Islet of Langerhans (tissue), 1 donor: ENCODE measurements around the gene CCDC106.

ENCODE experiments used
- FAIRE-seq: peaks from one replicate; lab custom pipeline; 2011; peaks lifted over from hg19 to GRCh38; lab: Jason Lieb, UNC

The CCDC106 gene

DNA sequence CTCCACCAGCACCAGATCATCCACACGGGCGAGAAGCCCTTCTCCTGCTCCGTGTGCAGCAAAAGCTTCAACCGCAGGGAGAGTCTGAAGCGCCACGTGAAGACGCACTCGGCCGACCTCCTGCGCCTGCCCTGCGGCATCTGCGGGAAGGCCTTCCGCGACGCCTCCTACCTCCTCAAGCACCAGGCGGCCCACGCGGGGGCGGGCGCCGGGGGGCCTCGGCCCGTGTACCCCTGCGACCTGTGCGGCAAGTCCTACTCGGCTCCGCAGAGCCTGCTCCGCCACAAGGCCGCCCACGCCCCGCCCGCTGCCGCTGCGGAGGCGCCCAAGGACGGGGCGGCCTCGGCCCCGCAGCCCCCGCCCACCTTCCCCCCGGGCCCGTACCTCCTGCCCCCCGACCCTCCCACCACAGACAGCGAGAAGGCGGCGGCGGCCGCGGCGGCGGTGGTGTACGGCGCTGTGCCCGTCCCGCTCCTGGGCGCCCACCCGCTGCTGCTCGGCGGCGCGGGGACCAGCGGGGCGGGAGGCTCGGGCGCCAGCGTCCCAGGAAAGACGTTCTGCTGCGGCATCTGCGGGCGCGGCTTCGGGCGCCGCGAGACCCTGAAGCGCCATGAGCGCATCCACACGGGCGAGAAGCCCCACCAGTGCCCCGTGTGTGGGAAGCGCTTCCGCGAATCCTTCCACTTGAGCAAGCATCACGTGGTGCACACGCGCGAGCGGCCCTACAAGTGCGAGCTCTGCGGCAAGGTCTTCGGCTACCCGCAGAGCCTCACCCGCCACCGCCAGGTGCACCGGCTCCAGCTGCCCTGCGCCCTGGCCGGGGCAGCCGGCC is 33.1 kb upstream of the CCDC106 start:
- FAIRE-seq = no peak

DNA sequence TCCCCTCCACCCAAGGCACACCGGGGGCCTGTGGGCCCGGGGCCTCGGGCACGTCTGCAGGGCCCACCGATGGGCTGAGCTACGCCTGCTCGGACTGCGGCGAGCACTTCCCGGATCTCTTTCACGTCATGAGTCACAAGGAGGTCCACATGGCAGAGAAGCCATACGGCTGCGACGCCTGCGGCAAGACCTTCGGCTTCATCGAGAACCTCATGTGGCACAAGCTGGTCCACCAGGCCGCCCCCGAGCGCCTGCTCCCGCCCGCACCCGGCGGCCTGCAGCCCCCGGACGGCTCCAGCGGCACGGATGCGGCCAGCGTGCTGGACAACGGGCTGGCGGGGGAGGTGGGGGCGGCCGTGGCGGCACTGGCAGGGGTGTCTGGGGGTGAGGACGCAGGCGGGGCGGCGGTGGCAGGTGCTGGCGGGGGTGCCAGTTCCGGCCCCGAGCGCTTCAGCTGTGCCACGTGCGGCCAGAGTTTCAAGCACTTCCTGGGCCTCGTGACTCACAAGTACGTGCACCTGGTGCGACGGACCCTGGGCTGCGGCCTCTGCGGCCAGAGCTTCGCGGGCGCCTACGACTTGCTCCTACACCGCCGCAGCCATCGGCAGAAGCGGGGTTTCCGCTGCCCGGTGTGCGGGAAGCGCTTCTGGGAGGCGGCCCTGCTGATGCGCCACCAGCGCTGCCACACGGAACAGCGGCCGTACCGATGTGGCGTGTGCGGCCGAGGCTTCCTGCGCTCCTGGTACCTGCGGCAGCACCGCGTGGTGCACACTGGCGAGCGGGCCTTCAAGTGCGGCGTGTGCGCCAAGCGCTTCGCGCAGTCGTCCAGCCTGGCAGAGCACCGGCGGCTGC is 32.2 kb upstream of the CCDC106 start:
- FAIRE-seq = no peak

DNA sequence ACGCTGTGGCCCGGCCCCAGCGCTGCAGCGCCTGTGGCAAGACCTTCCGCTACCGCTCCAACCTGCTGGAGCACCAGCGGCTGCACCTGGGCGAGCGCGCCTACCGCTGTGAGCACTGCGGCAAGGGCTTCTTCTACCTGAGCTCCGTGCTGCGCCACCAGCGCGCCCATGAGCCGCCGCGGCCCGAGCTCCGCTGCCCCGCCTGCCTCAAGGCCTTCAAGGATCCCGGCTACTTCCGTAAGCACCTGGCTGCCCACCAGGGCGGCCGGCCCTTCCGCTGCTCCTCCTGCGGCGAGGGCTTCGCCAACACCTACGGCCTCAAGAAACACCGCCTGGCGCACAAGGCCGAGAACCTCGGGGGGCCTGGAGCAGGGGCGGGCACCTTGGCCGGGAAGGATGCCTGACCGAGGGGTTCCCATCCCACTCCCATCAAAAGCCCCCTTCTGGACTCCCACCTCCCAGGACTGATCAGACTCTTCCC is 31.6 kb upstream of the CCDC106 start:
- no peak for FAIRE-seq

- FAIRE-seq = no peak
Observed at GRCh38 chr19:55617426-55617825, 30.6 kb upstream of the CCDC106 start.

DNA sequence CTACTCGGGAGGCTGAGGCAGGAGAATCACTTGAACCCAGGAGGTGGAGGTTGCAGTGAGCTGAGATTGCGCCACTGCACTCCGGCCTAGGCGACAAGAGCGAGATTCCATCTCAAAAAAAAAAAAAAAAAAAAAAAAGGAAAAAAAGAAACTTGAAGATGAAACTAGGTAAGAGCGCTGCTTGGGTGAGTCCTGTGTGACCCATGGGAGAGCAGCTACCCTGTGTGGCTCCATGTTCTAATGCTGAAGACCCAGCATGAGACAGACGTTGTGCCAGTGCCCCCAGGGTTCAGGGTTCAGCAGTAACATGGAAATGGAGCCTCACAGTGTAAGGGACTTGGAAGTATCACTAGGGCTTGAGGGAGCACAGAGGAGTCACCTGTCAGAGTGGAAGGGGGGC is 29.6 kb upstream of the CCDC106 start:
- no peak for FAIRE-seq

DNA sequence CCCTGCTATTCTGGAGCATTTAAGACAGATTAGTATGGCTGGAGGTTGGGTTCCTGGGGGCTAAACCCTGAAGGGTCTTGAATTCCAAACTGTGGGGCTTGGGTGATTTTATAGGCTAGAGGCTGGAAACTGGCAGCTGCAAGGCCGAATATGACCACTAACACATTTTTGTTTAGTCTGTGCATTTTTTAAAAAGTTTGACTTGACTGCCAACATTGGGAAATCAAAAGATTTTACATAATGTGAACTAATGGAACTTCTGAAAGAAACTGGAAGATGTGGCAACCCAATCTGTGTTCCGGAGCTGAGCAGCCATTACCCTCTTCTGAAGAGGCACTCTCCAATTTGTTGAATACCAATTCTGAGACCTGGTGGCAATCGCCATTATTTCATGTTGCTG is 28.7 kb upstream of the CCDC106 start:
- no peak for FAIRE-seq

DNA sequence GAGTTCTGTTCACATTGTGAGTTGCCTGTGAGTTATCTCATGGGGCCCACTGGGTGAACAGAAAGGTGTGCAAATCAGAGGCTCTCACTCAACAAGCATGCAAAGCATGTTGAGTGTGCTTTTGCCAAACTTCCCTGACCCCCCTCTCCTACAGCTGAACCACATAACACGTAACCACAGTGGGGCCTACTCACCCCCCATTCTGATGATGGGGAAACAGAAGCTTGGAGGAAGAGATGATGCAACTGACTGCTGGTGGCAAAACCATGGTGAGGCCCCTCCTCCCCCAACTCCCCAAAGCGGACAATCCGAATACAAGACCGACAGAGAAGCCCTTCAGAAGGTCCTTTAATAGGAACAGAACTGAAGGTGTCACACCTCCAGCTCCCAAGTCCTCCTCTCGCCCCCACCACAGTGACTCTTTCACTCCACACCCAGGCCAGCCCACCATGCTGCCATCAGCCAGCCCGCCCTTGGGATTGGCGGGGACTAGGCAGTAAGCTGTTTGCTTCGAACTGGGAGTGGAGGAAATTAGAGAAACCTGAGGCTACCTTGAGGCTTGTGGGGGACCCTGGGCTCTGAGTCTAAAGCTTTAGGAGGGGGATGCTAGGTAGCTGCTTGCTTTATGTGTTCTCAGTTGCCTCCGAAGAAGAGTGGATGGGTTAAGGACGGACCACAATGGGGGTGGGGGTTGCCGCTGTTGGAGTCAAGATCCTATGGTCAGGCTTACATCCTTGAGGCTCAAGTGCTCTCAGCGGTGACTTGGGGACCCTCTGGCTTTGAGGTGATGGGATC is 27.4 kb upstream of the CCDC106 start:
- no peak for FAIRE-seq

- no peak for FAIRE-seq
Observed at GRCh38 chr19:55621205-55621672, 26.8 kb upstream of the CCDC106 start.

GRCh38 chr19:55621673-55622231 is 26.3 kb upstream of the CCDC106 start:
- no peak for FAIRE-seq

- no peak for FAIRE-seq
Observed at GRCh38 chr19:55622242-55622969, 25.6 kb upstream of the CCDC106 start.

GRCh38 chr19:55623130-55623529 is 24.9 kb upstream of the CCDC106 start:
- FAIRE-seq = no peak

DNA sequence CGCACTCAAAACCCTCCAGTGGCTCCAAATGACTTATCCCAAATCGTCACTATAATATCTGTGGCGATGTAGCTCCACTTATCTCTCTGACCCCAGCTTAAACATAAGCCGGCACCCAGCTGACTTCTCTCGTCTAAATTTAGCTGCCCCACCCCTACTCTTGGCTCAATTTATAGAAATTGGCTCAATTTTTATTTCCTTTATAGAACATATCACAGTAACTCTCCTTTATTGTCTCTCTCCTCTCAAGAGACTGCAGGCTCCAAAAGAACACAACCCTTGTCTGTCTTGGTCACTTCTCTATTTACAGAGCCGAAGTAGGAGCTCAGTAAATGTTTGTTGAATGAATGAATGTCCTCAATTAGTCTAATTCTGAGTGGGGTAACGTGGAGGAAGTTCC is 24.5 kb upstream of the CCDC106 start:
- no peak for FAIRE-seq

- FAIRE-seq = no peak
Observed at GRCh38 chr19:55624109-55625003, 23.7 kb upstream of the CCDC106 start, which contains the start of gene ZNF784. ZNF784 (minus strand) TSS chr19:55624566; CDS start chr19:55624561, 5 bp downstream.

- no peak for FAIRE-seq
Observed at GRCh38 chr19:55625004-55625326, 23.0 kb upstream of the CCDC106 start.

- FAIRE-seq = no peak
Observed at GRCh38 chr19:55626350-55626749, 21.7 kb upstream of the CCDC106 start.

GRCh38 chr19:55632463-55632834 is 15.6 kb upstream of the CCDC106 start:
- FAIRE-seq = peak; percentile 33

GRCh38 chr19:55633861-55634260 is 14.2 kb upstream of the CCDC106 start:
- FAIRE-seq = no peak

GRCh38 chr19:55635334-55635717 is 12.7 kb upstream of the CCDC106 start:
- no peak for FAIRE-seq

DNA sequence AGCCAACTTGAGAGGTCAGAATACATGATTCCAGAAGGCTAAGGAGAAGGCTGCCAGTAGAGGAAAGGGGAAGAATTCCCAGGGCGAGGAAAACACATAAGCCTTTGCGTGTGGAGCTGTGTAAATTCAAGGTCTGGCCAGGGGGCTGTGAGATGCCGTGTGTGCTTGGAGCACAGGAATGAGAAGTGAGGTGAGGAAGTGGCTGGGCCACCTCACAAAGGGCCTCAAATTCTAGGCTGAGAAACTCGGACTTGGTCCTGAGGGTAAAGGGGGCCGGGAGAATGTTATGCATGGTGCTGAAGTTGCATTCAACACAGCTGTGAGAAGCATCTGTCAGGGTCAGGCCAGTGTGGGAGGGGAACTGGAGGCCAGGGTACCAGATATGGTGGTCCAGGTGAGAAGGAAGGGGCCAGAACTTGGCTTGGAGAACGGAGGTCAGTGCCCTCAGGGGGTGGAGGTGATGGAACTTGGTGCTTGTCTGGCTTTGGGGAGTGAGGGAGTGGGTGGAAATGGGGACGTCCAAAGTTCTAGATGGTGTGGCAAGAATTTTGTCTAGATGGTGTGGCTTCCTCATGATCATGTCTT is 12.1 kb upstream of the CCDC106 start:
- no peak for FAIRE-seq

- FAIRE-seq = no peak
Observed at GRCh38 chr19:55636723-55637122, 11.3 kb upstream of the CCDC106 start.
